Measurements from ENCODE around the gene NEURL1.

Gene NEURL1

GRCh38 chr10:103612462-103613365 lies 119.2 kb downstream of the NEURL1 start:
- no peak for DNase-seq

GRCh38 chr10:103613616-103614015 lies 120.1 kb downstream of the NEURL1 start:
- no peak for DNase-seq

DNA sequence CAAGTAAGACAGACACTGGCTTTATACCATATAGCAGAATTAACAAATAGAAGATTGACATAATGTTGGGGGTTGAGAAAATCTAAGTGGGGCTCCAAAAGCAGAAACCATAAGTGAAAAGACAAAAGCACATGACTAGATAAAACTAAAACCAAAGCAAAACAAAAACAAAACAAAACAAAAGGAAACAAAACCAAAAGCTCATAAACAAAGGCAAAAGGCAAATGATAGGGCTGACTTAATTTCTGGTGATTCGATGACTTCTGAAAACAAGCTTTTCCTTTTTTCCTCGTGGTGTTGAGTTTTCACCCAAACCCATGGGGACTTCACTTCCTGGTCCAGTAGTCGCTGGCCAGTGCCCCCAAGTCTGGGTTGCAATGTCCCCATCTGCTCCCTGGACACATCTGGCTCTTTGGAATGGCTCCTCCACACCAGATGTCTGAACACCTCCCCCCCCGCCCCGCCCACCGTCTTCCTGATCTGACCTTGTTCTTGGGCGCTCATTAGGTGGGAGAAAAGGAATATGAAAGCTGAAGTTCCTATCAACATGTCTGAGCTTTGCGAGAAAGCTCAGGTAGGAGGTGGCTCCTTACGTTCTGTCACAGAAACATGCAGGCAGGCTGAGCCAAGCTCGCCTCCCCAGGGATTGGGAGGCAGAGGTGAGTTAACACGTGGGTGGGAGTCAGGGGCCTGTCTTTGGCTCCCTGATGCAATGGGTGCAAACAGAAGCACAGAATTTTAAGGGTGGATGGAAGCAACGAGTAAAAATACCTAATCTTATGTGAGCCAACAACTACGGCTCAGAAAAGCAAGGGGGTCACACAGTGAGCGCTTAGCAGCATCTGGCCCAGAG lies 121.0 kb downstream of the NEURL1 start:
- no peak for DNase-seq

DNA sequence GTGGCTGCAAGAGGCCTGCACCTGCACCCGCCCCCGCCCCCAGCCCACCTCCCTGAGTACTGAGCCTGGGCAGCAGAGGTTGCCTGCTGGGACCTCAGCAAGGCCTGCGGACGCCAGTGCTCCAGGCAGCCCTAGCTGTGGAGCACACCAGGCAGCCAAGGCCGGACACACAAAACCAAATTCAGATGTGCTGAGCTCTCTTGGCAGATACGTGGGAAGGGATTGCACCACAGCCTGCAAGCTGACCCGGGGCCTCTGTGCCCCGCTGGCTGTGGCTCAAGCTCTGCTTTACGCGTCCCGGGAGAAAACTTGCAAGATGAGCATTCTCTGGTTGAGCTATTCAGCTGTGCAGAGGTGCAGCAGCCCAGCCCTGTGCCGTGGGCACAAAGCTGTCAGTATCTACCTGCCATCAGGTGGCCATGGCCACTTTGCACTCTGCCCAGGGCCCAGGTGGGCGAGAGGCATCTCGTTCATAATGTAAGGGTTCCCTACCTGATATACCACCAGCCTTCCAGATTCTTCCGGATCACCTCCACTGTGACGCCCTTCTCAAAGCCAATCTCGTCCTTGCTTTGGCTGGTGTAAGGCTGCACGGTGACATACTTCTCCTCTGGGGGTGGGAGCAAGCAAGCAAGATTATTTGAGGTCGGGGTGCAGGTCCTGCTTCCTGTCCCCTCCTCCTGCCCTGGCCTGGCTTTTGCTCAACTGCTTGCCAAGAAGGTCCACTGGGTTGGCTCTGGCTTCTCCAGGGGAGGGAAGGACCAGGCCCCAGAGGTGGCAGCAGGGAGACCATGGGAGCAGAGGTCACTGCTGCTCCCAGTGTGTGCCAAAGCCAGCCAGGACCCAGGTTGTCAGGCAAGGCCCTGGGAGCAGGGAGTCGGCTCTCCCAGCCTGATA lies 123.4 kb downstream of the NEURL1 start:
- no peak for DNase-seq

DNA sequence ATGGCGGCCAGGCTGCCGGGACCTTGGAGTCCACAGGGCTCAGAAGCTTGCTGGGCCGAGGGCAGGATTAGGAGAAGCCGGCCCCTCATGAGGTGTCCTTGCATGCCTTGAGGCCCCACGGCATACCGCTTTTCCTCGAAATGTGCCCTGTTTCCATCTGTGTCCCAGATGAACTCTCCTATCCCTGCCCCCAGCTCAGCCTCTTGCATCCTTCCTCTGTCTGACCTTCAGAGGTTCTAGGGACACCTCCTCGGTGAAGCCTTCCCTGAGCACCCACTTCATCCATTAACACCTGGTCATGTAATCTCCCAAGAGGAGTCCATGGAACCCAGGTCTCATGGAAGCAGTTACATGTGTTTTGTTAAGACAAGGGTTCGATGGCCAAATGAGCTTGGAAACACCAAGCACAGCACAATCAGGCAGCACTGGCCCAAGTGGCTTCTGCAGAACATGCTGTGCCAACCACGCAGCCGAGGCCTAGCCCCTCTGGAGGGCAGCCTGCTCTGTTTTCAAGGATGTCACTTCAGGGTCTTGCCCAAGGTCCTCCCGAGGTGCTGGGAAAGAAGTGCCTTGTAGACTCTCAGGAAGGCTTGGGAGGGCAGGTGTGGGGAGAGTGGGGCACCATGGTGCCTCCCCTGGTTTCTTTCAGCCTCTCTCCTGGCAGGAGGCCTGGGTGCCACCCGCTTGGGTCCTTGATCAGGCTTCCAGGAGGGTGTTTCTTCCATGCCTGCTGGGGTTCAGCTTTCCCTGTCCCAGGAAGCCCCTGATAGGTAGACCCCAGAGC lies 124.3 kb downstream of the NEURL1 start:
- DNase-seq = no peak

GRCh38 chr10:103618575-103619423 lies 125.3 kb downstream of the NEURL1 start:
- no peak for DNase-seq

GRCh38 chr10:103619424-103620351 lies 126.2 kb downstream of the NEURL1 start:
- DNase-seq = no peak

DNA sequence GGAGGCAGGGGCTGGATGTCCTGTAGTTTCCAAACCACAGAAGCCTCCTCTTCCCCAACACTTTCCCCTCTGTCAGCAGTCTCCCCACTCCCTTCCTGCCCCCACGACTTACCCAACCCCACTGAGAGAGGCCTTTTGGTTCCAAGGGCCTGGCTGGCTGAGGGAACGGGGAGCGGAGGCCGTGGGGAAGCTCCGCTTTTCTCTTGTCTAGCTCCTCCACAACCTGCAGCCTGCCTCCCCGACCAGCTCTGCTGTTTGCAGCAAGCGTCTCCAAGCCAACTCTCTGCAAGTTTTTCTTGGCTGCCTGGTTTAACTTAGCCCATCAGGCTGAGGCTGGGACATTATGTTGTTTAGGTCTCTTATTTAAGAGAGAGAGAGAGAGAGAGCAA lies 126.8 kb downstream of the NEURL1 start:
- no peak for DNase-seq

GRCh38 chr10:103620891-103621782 lies 127.6 kb downstream of the NEURL1 start:
- no peak for DNase-seq

DNA sequence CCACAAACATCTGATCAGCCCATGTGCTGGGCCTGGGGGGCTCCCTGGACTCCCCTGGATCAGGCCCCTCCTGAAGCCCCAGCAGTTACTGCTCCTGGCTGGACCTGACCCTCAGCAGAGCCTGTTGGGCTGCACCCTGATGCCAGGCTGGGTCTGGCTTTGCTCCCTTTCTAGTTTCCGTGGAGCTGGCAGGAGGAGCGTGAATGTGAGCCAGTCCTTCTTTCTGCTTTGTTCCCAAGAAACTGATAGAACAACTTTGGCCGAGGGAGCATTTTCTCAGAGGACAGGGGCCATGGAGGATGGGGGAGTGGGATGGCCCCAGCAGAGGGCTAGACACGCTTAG lies 128.2 kb downstream of the NEURL1 start:
- DNase-seq = no peak

GRCh38 chr10:103622286-103622685 lies 128.8 kb downstream of the NEURL1 start:
- DNase-seq = no peak

GRCh38 chr10:103622935-103623574 lies 129.6 kb downstream of the NEURL1 start:
- DNase-seq = no peak

DNA sequence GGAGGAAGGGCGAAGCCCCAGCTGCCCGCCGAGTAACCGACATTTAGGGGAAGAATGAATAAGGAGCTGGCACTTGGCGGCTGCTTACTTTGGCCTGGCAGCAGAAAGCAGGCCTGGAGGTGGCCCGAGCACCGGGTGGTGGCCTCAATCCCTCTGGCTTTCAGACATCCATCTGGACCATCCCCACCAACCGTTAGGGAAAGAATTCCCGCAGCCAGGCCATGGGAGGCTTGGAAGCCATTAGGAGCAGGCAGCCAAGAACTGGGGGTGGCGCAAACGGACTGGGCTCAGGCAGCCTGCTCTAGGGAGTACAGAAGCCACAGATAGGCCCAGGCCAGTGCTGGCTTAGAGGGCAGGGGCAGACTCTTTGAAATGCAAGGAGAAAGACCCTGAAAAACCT lies 132.7 kb downstream of the NEURL1 start:
- DNase-seq = no peak

GRCh38 chr10:103627111-103627892 lies 133.8 kb downstream of the NEURL1 start:
- DNase-seq = no peak

- DNase-seq = no peak
Observed at GRCh38 chr10:103627893-103628292, 134.4 kb downstream of the NEURL1 start.

- DNase-seq = no peak
Observed at GRCh38 chr10:103629581-103629980, 136.1 kb downstream of the NEURL1 start.

DNA sequence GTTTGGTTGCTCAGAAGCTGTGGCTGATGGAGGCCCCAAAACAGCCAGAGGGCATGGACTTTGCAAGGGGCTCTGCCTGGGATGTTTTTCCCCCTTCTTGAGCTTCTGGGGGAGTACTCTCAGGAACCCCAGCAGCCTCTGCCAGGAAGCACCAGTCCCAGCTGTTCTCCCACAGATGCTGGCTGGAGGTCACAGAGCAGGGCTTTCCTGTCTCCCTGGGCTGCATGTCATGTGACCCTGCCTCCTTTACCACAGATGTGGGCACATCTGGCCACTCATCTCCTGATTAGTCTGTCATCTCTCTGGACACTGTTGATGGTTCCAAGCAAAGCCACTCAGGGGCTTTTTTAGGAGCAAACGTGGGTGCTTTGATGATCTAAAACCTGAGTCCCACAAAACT lies 136.7 kb downstream of the NEURL1 start:
- no peak for DNase-seq

DNA sequence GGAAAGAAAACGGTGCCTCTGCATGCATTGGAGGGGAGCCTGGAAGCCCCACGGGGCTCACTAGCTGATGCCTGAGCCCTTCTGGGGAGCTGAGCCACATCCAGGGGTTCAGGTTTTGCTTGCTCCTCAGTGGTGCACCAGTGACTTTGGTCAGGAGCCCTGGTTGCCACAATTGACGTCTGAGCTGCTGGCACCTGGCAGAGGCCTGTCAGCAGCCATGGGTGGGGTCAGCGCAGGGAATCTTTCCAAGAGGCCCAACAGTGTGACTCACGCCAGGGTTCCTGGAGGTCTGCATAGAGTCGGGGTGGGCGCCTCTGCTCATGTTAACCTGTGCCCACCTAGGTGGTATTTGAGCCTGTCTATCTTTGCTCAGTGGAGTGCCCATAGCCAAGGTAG lies 138.7 kb downstream of the NEURL1 start:
- no peak for DNase-seq

Data from activated CD4-positive, alpha-beta T cell treated with anti-CD3 and anti-CD28 coated beads for 48 hours (primary cell).